Epidermal melanocyte (primary cell): Measurements from ENCODE around the gene BCAS3.
"Not testable (repeated sequence)": the region's sequence is repeated elsewhere in the genome, so short reads cannot be mapped to it uniquely, and the experiment has no call there.

ENCODE experiments used
- DNase-seq: peaks from one replicate; pipeline ENCODE4 v3.0.0; 2011; ENCODE audit warnings: low spot score; ENCODE audit not compliant: insufficient read length

Gene BCAS3

GRCh38 chr17:61219460-61219859 is 541.8 kb downstream of the BCAS3 start:
- no peak for DNase-seq

- no peak for DNase-seq
Observed at GRCh38 chr17:61221181-61221580, 543.5 kb downstream of the BCAS3 start.

- no peak for DNase-seq
Observed at GRCh38 chr17:61221597-61222471, 544.2 kb downstream of the BCAS3 start.

- DNase-seq: no peak
Observed at GRCh38 chr17:61223725-61224124, 546.1 kb downstream of the BCAS3 start.

GRCh38 chr17:61225178-61225882 is 547.7 kb downstream of the BCAS3 start:
- DNase-seq: no peak

GRCh38 chr17:61227866-61228265 is 550.2 kb downstream of the BCAS3 start:
- no peak for DNase-seq

- DNase-seq: no peak
Observed at GRCh38 chr17:61230461-61230860, 552.8 kb downstream of the BCAS3 start.

GRCh38 chr17:61230972-61231820 is 553.5 kb downstream of the BCAS3 start:
- DNase-seq: no peak

- DNase-seq: no peak
Observed at GRCh38 chr17:61232871-61233270, 555.2 kb downstream of the BCAS3 start.

GRCh38 chr17:61233991-61234750 is 556.5 kb downstream of the BCAS3 start:
- no peak for DNase-seq

GRCh38 chr17:61235001-61235826 is 557.6 kb downstream of the BCAS3 start:
- DNase-seq: no peak

GRCh38 chr17:61235827-61236197 is 558.2 kb downstream of the BCAS3 start:
- DNase-seq: peak; percentile 72

- DNase-seq: no peak
Observed at GRCh38 chr17:61237275-61237674, 559.6 kb downstream of the BCAS3 start.

GRCh38 chr17:61238455-61238933 is 560.8 kb downstream of the BCAS3 start:
- DNase-seq: no peak

GRCh38 chr17:61239327-61239726 is 561.7 kb downstream of the BCAS3 start:
- DNase-seq: no peak

GRCh38 chr17:61239953-61240352 is 562.3 kb downstream of the BCAS3 start:
- DNase-seq: no peak

- no peak for DNase-seq
Observed at GRCh38 chr17:61240851-61241468, 563.3 kb downstream of the BCAS3 start.

GRCh38 chr17:61244988-61245387 is 567.3 kb downstream of the BCAS3 start:
- not testable (repeated sequence) for DNase-seq

GRCh38 chr17:61245706-61246135 is 568.1 kb downstream of the BCAS3 start:
- DNase-seq: no peak
